ENCODE results near the gene TGFBR3L. TPM values are rescaled to one million over a fixed set of nuclear protein-coding genes. Genes with fewer than 3 reads are reported as not detected.

The TGFBR3L gene
- total and polyA plus RNA-seq, 2 of the 13 experiments (the other 11 are each of a cell fraction or from before 2014, with no cell fraction given) = 0.20 to 1.0 TPM

GRCh38 chr19:7926727-7927604 is 12.3 kb downstream of the TGFBR3L start:
- no peak overlapping the region for H2AFZ ChIP-seq (ENCODE audit: low read length)
- no peaks in the 10 kb centered on the region for H3K4me1 ChIP-seq (ENCODE audit: insufficient read depth, low read length)
- no peaks in the 10 kb centered on the region for H3K27me3 ChIP-seq (ENCODE audit: control insufficient read depth in 1 of 2, insufficient read depth in 2 of 2, low read length in 2 of 2)
- CTCF ChIA-PET (ENCODE audit: low intra/inter-chr PET ratio, low total read pairs) = no interaction called here
- no peak overlapping the region for H3K4me3 ChIP-seq (replicated peaks in 1 of 3; ENCODE audit: insufficient read depth in 1 of 3, low read depth in 2 of 3, low read length in 3 of 3)
- H3K36me3 ChIP-seq (replicated peaks in 1 of 2; ENCODE audit: control insufficient read depth in 1 of 2, insufficient read depth in 2 of 2, low read length in 2 of 2) = peaks cover 7 to 22% of the 10 kb centered on the region in 2 experiments; a peak in 4 of 5 replicates
- no peak overlapping the region for H3K27ac ChIP-seq (ENCODE audit: extremely low read length, insufficient read depth, low read length)
- 96% methylated on average over 15 of the region's 32 CpGs for WGBS (ENCODE audit: low lambda C conversion rate)
- intact Hi-C loops (cut with micrococcal nuclease; ENCODE audit: unreplicated experiment) (no loop called here), in situ Hi-C loops (cut with HindIII; ENCODE audit: extremely low pct_ligation_motif_present, low pct_unique_long_range_greater_than_20kb) (no loop called here)
- BruUV-seq (replicated peaks) = no TSS peak
- H3K9ac ChIP-seq (ENCODE audit: insufficient read depth, low read depth, low read length) = no peak overlapping the region
- no peak for FAIRE-seq
- H4K20me1 ChIP-seq (ENCODE audit: insufficient read depth, low read length) = no peaks in the 10 kb centered on the region
- no peaks in the 10 kb centered on the region for H3K9me3 ChIP-seq (ENCODE audit: low read length)
- DNase-seq (ENCODE audit: low spot score) = no peak
- no peak for ATAC-seq
- no peak overlapping the region for H3K4me2 ChIP-seq (ENCODE audit: low read depth, low read length)
- POLR2A ChIA-PET = interaction anchor here (0.8 kb wide), 1 partner anchor 16 kb away, joined by 4 read pairs; the partner anchor contains the start of gene TIMM44
- H3K79me2 ChIP-seq (ENCODE audit: insufficient read depth, low read length) = no peaks in the 10 kb centered on the region
- TF ChIP-seq CEBPG (CRISPR knock-in tag; IDR thresholded peaks at IDR 0.05) (no peak), ZFY (CRISPR knock-in tag; IDR thresholded peaks at IDR 0.05) (no peak), NFIB (CRISPR knock-in tag; IDR thresholded peaks at IDR 0.05; ENCODE audit: borderline replicate concordance) (no peak), TAF15 (IDR thresholded peaks at IDR 0.05; ENCODE audit: low read depth, low read length, poor library complexity, severe bottlenecking) (no peak), ZNF3 (CRISPR knock-in tag; IDR thresholded peaks at IDR 0.05) (no peak), ZNF335 (CRISPR knock-in tag; IDR thresholded peaks at IDR 0.05) (no peak), POLR2G (IDR thresholded peaks at IDR 0.05; ENCODE audit: low read depth, low read length) (0 out of 2 replicates have a peak, but pooled peaks have one; percentile 10), ARNT (IDR thresholded peaks at IDR 0.05) (no peak), SP5 (CRISPR knock-in tag; IDR thresholded peaks at IDR 0.05; ENCODE audit: borderline replicate concordance, low read depth) (no peak), PAWR (CRISPR knock-in tag; IDR thresholded peaks at IDR 0.05; ENCODE audit: borderline replicate concordance) (no peak), ZBED4 (CRISPR knock-in tag; IDR thresholded peaks at IDR 0.05; ENCODE audit: borderline replicate concordance) (no peak), ZBTB33 (CRISPR knock-in tag; IDR thresholded peaks at IDR 0.05) (0 out of 2 replicates have a peak, but pooled peaks have one; percentile 26), U2AF1 (optimal IDR thresholded peaks at IDR 0.05; ENCODE audit: low read depth, low read length) (no peak), SP1 (IDR thresholded peaks at IDR 0.05) (no peak), SP1 (CRISPR knock-in tag; IDR thresholded peaks at IDR 0.05) (no peak), CBX1 (IDR thresholded peaks at IDR 0.05; ENCODE audit: low read depth) (no peak), ZNF781 (CRISPR knock-in tag; IDR thresholded peaks at IDR 0.05; ENCODE audit: borderline replicate concordance, not compliant biosample characterization) (no peak)

Data from HepG2 (cell line).